DOHH2 (cell line): Measurements from ENCODE around the gene FOXA3.

Source experiments
- H3F3A ChIP-seq: fragments of 200-600 bp; sonication (generic), shearing (Covaris generic); 2 replicates; pipeline ENCODE4 v1.6.0; 2016; ENCODE audit warnings: antibody characterized with exemption, mild to moderate bottlenecking; ENCODE audit not compliant: control insufficient read depth, insufficient read depth
- H3K27ac ChIP-seq: fragments of 200-600 bp; sonication (generic); 2 replicates; pipeline ENCODE4 v1.5.1; 2014; ENCODE audit warnings: low read depth, mild to moderate bottlenecking, low read length, moderate library complexity
- H3K27me3 ChIP-seq: fragments of 200-600 bp; sonication (generic); 2 replicates; pipeline ENCODE4 v1.6.1; 2014; ENCODE audit warnings: mild to moderate bottlenecking, low read length, mixed read lengths; ENCODE audit not compliant: control insufficient read depth
- H3K36me3 ChIP-seq: fragments of 200-600 bp; sonication (generic); 2 replicates; pipeline ENCODE4 v1.6.1; 2014; ENCODE audit warnings: mild to moderate bottlenecking, low read length, moderate library complexity, mixed read lengths; ENCODE audit not compliant: control insufficient read depth
- H3K4me1 ChIP-seq: fragments of 200-600 bp; sonication (generic); 2 replicates; pipeline ENCODE4 v1.6.1; 2014; ENCODE audit warnings: mild to moderate bottlenecking, low read length, mixed read lengths; ENCODE audit not compliant: control insufficient read depth
- H3K4me2 ChIP-seq: fragments of 200-600 bp; sonication (generic); 2 replicates; pipeline ENCODE4 v1.6.0; 2014; ENCODE audit warnings: mild to moderate bottlenecking, low read length, moderate library complexity
- H3K4me3 ChIP-seq: fragments of 200-600 bp; sonication (generic); 2 replicates; pipeline ENCODE4 v1.5.1; 2014; ENCODE audit warnings: mild to moderate bottlenecking, low read length, mixed read lengths
- H3K79me2 ChIP-seq: fragments of 200-600 bp; sonication (generic); 2 replicates; pipeline ENCODE4 v1.6.1; 2014; ENCODE audit warnings: mild to moderate bottlenecking, low read length, mixed read lengths; ENCODE audit not compliant: control insufficient read depth
- H3K9me2 ChIP-seq: fragments of 200-600 bp; sonication (generic); replicated peaks from 2 replicates; pipeline ENCODE4 v1.6.1; 2014; ENCODE audit warnings: mild to moderate bottlenecking, low read length, mixed read lengths; ENCODE audit not compliant: control insufficient read depth
- H3K9me3 ChIP-seq: fragments of 200-600 bp; sonication (generic); 2 replicates; pipeline ENCODE4 v1.6.1; 2014; ENCODE audit warnings: antibody characterized with exemption, low read length, mixed read lengths; ENCODE audit not compliant: control insufficient read depth, insufficient read depth
- H4K20me1 ChIP-seq: fragments of 200-600 bp; sonication (generic); 2 replicates; pipeline ENCODE4 v1.6.0; 2014; ENCODE audit warnings: low read depth, mild to moderate bottlenecking, antibody characterized with exemption, low read length, moderate library complexity; ENCODE audit not compliant: control insufficient read depth, insufficient read depth
- EZH2phosphoT487 ChIP-seq: fragments of 200-600 bp; sonication (generic); IDR thresholded peaks from 2 replicates; pipeline ENCODE4 v1.6.1; 2017; ENCODE audit warnings: borderline replicate concordance, mild to moderate bottlenecking, antibody characterized with exemption, low read length, moderate library complexity, mixed read lengths
- TF ChIP-seq, protein P1 (sequence below): fragments of 200-600 bp; sonication (generic); IDR thresholded peaks from one replicate; pipeline ENCODE4 v1.5.1; 2014; ENCODE audit warnings: antibody characterized with exemption, mild to moderate bottlenecking, low read depth, low read length; ENCODE audit not compliant: poor library complexity, severe bottlenecking

FOXA3 gene

DNA sequence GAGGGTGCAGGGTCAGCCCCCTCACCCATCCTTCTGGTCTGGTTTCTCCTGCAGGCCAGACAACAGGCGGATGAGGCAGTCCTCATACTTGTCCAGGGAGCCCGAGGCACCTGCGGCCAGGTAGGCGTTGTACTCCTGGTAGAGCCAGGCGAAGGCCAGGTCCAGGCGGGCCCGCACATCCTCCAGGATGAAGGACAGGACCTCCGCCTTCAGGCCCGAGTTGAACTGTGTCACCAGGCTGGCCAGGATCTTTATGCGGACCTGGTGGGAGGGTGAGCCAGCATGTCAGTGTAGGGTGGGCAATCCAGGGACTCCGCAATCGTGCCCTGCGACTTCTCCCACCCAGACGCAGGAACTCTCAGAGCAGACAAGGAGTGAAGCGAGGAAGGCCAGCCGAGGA lies 35.2 kb upstream of the FOXA3 start:
- H3K27ac ChIP-seq = no peak overlapping the region
- H3F3A ChIP-seq = no peaks in the 10 kb centered on the region
- no peaks in the 10 kb centered on the region for H3K4me1 ChIP-seq
- no peak overlapping the region for H3K4me2 ChIP-seq
- no peaks in the 10 kb centered on the region for H3K9me3 ChIP-seq
- no peak overlapping the region for H3K4me3 ChIP-seq
- H3K27me3 ChIP-seq = no peaks in the 10 kb centered on the region
- peaks cover 82% of the 10 kb centered on the region for H3K36me3 ChIP-seq
- no peak for TF ChIP-seq EZH2phosphoT487
- TF ChIP-seq, protein P1, sequence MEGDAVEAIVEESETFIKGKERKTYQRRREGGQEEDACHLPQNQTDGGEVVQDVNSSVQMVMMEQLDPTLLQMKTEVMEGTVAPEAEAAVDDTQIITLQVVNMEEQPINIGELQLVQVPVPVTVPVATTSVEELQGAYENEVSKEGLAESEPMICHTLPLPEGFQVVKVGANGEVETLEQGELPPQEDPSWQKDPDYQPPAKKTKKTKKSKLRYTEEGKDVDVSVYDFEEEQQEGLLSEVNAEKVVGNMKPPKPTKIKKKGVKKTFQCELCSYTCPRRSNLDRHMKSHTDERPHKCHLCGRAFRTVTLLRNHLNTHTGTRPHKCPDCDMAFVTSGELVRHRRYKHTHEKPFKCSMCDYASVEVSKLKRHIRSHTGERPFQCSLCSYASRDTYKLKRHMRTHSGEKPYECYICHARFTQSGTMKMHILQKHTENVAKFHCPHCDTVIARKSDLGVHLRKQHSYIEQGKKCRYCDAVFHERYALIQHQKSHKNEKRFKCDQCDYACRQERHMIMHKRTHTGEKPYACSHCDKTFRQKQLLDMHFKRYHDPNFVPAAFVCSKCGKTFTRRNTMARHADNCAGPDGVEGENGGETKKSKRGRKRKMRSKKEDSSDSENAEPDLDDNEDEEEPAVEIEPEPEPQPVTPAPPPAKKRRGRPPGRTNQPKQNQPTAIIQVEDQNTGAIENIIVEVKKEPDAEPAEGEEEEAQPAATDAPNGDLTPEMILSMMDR = no peak
- H4K20me1 ChIP-seq = no peaks in the 10 kb centered on the region
- H3K9me2 ChIP-seq = no peaks in the 10 kb centered on the region
- H3K79me2 ChIP-seq = no peaks in the 10 kb centered on the region

DNA sequence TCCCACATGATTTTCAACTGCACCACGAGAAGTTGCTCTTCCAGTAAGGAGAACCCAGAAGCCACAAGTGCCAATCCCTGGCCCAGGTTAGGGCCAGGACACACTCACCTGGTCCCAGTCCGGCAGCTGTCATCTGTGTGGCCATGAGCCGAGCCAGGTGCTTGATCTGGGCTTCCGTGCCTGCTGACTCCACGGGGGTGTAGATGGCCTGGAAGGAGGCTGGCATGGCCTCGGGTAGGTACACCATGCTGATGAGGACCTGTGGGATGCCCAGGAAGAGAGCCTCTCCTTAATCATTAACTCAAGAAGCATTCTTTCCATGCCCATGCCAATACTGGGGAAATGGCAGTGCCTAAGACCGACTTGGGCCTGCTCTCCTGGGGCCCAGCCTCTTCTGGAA lies 29.2 kb upstream of the FOXA3 start:
- Histone ChIP-seq H3K9me3 (no peaks in the 10 kb centered on the region), H3K79me2 (no peaks in the 10 kb centered on the region), H3K27me3 (no peaks in the 10 kb centered on the region), H3K4me1 (no peaks in the 10 kb centered on the region), H3K4me3 (no peak overlapping the region), H3K4me2 (no peak overlapping the region), H3F3A (no peaks in the 10 kb centered on the region), H3K27ac (no peak overlapping the region), H3K9me2 (no peaks in the 10 kb centered on the region), H3K36me3 (peaks cover 74% of the 10 kb centered on the region), H4K20me1 (no peaks in the 10 kb centered on the region)
- no peak for TF ChIP-seq EZH2phosphoT487
- TF ChIP-seq, protein P1 = no peak

DNA sequence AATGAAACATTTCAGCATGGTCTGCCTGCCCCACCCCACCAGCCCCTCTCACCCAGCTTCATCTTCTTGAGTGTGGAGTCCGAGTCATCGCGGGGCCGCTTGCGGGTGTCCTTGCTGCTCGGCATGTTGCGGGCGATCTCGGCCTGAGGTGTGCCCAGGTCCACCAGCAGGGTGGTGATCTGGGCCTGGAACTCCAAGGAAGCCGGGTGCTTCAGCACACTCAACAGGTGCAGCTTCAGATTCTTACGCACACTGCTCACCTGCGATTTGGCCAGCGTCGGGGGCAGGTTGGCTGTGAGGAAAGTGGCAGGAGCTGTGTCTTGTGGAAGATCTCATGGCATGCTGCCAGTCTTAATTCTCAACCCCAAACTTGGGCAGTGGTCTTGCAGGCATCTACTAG lies 21.9 kb upstream of the FOXA3 start:
- H3K4me1 ChIP-seq = no peaks in the 10 kb centered on the region
- no peaks in the 10 kb centered on the region for H3F3A ChIP-seq
- TF ChIP-seq, protein P1 = no peak
- TF ChIP-seq EZH2phosphoT487 = no peak
- H3K36me3 ChIP-seq = peaks cover 87% of the 10 kb centered on the region
- H3K9me3 ChIP-seq = no peaks in the 10 kb centered on the region
- H3K4me2 ChIP-seq = no peak overlapping the region
- H4K20me1 ChIP-seq = no peaks in the 10 kb centered on the region
- no peaks in the 10 kb centered on the region for H3K79me2 ChIP-seq
- no peaks in the 10 kb centered on the region for H3K9me2 ChIP-seq
- H3K27ac ChIP-seq = no peak overlapping the region
- H3K27me3 ChIP-seq = no peaks in the 10 kb centered on the region
- H3K4me3 ChIP-seq = no peak overlapping the region

DNA sequence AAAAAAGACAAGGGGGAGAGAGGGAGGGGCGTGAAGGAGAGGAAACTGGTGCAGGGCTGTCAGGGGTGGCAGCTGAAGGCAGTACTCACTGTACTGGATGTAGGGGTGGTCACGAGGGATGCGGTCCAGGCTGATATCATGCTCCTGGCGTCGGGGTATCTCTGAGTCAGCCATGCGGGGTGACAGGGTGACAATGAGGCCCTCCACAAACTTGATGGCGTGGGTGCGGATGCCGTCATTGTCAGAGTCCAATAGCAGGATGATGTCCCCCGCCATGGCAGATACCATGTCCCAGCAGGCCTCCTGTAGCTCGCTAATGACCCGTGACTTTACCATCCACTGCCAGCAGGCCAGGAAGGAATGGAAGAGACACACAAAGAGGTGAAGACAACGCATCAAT lies 16.5 kb upstream of the FOXA3 start:
- no peaks in the 10 kb centered on the region for H3K9me3 ChIP-seq
- H3K4me3 ChIP-seq = no peak overlapping the region
- H3K79me2 ChIP-seq = no peaks in the 10 kb centered on the region; the same call in 1 of the 2 replicates
- H3F3A ChIP-seq = no peaks in the 10 kb centered on the region
- H3K27me3 ChIP-seq = no peaks in the 10 kb centered on the region
- H3K4me2 ChIP-seq = no peak overlapping the region
- H3K4me1 ChIP-seq = no peaks in the 10 kb centered on the region
- peaks cover 90% of the 10 kb centered on the region for H3K36me3 ChIP-seq
- no peaks in the 10 kb centered on the region for H4K20me1 ChIP-seq
- TF ChIP-seq EZH2phosphoT487 = no peak
- TF ChIP-seq, protein P1 = no peak
- no peaks in the 10 kb centered on the region for H3K9me2 ChIP-seq
- no peak overlapping the region for H3K27ac ChIP-seq
